ENCODE results near the gene PARP16. TPM values are rescaled to one million over a fixed set of nuclear protein-coding genes. Genes with fewer than 3 reads are reported as not detected.

PARP16 gene
- total and polyA plus RNA-seq, 2 experiments from 2014 or later = 3.6 to 4.1 TPM

DNA sequence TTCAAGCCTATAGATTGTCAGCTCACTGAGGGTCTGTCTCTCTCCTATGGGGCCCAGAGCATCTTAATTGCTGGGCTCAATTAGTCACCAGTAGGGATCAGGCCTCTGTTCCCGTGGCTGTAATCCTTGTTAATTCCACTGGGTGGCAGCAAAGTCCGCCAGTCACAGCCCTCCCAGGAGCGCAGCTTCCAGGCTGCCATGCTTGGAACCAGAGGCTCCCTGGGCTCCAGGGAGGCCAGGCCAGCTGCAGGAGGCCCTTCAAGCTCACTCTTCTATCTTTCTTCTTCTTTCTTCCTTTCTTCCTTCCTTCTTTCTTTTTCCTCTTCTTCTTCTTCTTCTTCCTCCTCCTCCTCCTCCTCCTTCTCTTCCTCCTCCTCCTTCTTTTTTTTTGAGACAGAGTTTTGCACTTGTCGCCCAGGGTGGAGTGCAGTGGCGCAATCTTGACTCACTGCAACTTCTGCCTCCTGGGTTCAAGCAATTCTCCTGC is 32.2 kb upstream of the PARP16 start:
- DNase-seq (ENCODE audit: low spot score) (peak; percentile 87), ATAC-seq (peak; percentile 95)
- H3K27me3 ChIP-seq (ENCODE audit: insufficient read depth) = no peaks in the 10 kb centered on the region
- H2AFZ ChIP-seq = no peak overlapping the region
- H3F3A ChIP-seq (replicated peaks; ENCODE audit: low read depth) = no peaks in the 10 kb centered on the region
- H3K4me1 ChIP-seq (ENCODE audit: insufficient read depth) = no peaks in the 10 kb centered on the region
- no peak overlapping the region for H3K4me2 ChIP-seq
- H3K9me2 ChIP-seq (ENCODE audit: insufficient read depth) = no peaks in the 10 kb centered on the region
- H3K79me2 ChIP-seq (replicated peaks; ENCODE audit: insufficient read depth) = no peaks in the 10 kb centered on the region
- H3K27ac Mint-ChIP-seq = no peak overlapping the region
- no peaks in the 10 kb centered on the region; the same call in 2 of the 3 replicates for H3K36me3 Mint-ChIP-seq (ENCODE audit: low read depth)
- peaks cover 5% of the 10 kb centered on the region for H3K27me3 Mint-ChIP-seq (ENCODE audit: insufficient read depth, low read depth, poor library complexity)
- no peak overlapping the region for H3K4me3 ChIP-seq
- H3K4me3 Mint-ChIP-seq = no peak overlapping the region
- H4K20me1 ChIP-seq (replicated peaks; ENCODE audit: insufficient read depth) = no peaks in the 10 kb centered on the region
- H3K4me1 Mint-ChIP-seq = peaks cover 4% of the 10 kb centered on the region
- H3K9me3 Mint-ChIP-seq = no peaks in the 10 kb centered on the region
- TF ChIP-seq, protein P1, sequence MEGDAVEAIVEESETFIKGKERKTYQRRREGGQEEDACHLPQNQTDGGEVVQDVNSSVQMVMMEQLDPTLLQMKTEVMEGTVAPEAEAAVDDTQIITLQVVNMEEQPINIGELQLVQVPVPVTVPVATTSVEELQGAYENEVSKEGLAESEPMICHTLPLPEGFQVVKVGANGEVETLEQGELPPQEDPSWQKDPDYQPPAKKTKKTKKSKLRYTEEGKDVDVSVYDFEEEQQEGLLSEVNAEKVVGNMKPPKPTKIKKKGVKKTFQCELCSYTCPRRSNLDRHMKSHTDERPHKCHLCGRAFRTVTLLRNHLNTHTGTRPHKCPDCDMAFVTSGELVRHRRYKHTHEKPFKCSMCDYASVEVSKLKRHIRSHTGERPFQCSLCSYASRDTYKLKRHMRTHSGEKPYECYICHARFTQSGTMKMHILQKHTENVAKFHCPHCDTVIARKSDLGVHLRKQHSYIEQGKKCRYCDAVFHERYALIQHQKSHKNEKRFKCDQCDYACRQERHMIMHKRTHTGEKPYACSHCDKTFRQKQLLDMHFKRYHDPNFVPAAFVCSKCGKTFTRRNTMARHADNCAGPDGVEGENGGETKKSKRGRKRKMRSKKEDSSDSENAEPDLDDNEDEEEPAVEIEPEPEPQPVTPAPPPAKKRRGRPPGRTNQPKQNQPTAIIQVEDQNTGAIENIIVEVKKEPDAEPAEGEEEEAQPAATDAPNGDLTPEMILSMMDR (conservative IDR thresholded peaks at IDR 0.05; ENCODE audit: low read depth in 2 of 2) = peak; percentile 96 to 99
- no peak for TF ChIP-seq STAT1 (IDR thresholded peaks at IDR 0.05; ENCODE audit: unreplicated experiment)
- TF ChIP-seq POLR2AphosphoS5 (IDR thresholded peaks at IDR 0.05; ENCODE audit: low read depth) = no peak
- H3K27ac ChIP-seq (ENCODE audit: low read depth) = no peak overlapping the region
- H3K36me3 ChIP-seq (ENCODE audit: insufficient read depth) = no peaks in the 10 kb centered on the region

DNA sequence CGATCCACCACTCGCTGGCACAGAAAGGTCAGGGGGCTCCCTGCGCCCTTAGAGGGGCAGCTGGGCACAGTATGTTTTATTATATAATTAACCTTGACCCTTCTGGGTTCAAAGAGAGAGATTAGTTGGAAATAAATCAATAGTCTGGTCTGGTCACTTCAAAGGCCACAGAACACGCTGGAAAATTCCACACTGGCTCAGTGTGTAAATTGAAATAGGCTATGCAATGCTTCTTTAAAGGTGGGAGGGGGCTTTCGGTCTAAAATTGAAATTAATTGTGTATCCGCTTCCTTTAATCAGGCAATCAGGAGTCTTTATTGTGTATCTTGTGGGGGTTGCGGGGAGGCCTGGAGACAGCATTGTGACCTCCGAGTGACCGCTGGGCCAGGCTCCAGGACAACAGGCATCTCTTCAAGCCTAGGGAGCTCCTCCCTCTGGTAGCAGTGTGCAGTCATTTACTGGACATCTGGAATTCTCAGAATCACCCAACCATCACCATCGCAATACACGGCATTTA is 25.8 kb upstream of the PARP16 start:
- Histone ChIP-seq H4K20me1 (replicated peaks; ENCODE audit: insufficient read depth) (no peaks in the 10 kb centered on the region), H3K4me2 (no peak overlapping the region), H3K36me3 (ENCODE audit: insufficient read depth) (no peaks in the 10 kb centered on the region), H3K79me2 (replicated peaks; ENCODE audit: insufficient read depth) (no peaks in the 10 kb centered on the region), H3K27ac (ENCODE audit: low read depth) (no peak overlapping the region), H3F3A (replicated peaks; ENCODE audit: low read depth) (no peaks in the 10 kb centered on the region), H3K9me2 (ENCODE audit: insufficient read depth) (no peaks in the 10 kb centered on the region), H3K4me1 (ENCODE audit: insufficient read depth) (peaks cover 13% of the 10 kb centered on the region), H3K4me3 (no peak overlapping the region), H3K27me3 (ENCODE audit: insufficient read depth) (no peaks in the 10 kb centered on the region), H2AFZ (peak overlapping the region; percentile 54)
- Mint-ChIP-seq H3K27me3 (ENCODE audit: insufficient read depth, low read depth, poor library complexity) (peaks cover 8% of the 10 kb centered on the region), H3K27ac (no peak overlapping the region), H3K36me3 (ENCODE audit: low read depth) (no peaks in the 10 kb centered on the region), H3K9me3 (no peaks in the 10 kb centered on the region), H3K4me3 (no peak overlapping the region), H3K4me1 (peaks cover 19% of the 10 kb centered on the region)
- no peak for ATAC-seq
- TF ChIP-seq, protein P2, sequence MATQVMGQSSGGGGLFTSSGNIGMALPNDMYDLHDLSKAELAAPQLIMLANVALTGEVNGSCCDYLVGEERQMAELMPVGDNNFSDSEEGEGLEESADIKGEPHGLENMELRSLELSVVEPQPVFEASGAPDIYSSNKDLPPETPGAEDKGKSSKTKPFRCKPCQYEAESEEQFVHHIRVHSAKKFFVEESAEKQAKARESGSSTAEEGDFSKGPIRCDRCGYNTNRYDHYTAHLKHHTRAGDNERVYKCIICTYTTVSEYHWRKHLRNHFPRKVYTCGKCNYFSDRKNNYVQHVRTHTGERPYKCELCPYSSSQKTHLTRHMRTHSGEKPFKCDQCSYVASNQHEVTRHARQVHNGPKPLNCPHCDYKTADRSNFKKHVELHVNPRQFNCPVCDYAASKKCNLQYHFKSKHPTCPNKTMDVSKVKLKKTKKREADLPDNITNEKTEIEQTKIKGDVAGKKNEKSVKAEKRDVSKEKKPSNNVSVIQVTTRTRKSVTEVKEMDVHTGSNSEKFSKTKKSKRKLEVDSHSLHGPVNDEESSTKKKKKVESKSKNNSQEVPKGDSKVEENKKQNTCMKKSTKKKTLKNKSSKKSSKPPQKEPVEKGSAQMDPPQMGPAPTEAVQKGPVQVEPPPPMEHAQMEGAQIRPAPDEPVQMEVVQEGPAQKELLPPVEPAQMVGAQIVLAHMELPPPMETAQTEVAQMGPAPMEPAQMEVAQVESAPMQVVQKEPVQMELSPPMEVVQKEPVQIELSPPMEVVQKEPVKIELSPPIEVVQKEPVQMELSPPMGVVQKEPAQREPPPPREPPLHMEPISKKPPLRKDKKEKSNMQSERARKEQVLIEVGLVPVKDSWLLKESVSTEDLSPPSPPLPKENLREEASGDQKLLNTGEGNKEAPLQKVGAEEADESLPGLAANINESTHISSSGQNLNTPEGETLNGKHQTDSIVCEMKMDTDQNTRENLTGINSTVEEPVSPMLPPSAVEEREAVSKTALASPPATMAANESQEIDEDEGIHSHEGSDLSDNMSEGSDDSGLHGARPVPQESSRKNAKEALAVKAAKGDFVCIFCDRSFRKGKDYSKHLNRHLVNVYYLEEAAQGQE (IDR thresholded peaks at IDR 0.05; ENCODE audit: unreplicated experiment) = no peak
- DNase-seq (ENCODE audit: low spot score) = no peak
